Femur (tissue), 1 donor: ENCODE results near the gene CDADC1.

Experiments used
- DNase-seq: peaks from one replicate; pipeline ENCODE4 v3.0.0-alpha.2; 2017

CDADC1 gene

DNA sequence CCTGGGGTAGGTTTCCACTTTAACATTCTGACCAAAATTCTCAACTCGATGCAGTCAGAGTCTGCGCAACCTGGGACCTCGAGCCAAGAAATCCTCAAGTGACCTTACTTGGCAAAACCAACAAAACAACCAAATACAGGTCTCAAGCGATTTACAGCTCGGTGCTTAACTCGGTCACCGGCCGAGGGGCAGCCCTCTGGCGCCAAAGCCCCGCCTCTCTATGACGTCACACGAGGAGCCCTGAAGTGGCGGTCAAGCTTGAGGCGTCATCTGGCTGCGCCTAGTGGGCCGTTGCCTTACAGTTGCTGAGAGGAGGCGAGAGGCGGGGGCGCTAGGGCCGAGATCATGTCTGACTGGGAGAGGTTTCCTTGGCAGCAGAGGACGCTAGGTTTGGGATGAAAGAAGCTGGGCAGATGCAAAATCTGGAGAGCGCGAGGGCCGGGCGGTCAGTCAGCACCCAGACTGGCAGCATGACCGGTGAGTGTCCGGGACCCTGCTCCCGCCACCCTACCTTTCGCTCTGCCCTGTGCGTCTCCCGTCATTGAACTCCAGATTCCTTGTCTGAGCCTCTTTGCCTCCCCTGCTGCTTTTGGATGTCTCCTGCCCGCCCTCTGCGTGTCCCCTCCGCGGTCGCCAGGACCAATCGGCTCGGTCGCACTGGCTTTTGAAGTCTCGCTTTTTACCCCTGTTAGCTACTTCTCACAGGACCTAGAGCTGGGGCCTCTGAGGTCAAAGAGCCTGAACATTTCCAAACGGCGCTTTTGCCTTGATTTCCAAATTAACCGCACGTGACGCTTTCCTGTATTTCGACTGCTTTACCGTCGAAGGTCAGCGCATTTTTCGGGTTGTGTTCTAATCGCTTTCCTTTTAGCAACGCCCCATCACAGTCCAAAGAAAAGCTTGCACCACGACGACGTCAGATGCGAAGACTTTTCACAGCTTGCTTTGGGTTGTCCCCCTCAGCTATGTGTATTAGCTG, at the start of gene CDADC1:
Gene CDADC1 (plus strand): TSS at position 283 of the 979 bp plus-strand sequence. CDS start 113 bp downstream, at position 396.
- peak; percentile 99 for DNase-seq

DNA sequence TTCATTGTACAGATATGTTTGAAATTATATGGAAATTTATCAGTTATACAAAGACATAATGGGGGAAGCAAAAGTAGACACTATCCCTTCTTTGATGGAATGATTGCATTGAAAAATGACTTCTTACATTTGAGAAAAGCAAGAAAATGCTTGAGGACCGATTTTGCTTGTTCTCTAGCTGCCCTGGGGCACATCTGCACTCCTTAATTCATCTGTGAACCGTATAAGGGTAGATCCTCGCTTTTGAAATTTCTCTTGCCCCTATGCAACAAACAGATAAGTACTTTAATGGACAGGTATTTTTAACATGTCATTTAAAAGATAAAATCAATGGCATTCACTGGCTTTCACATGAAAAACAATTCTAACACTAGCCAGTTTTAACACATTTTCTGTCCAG, 41.1 kb upstream of the CDADC1 start:
- DNase-seq: no peak

DNA sequence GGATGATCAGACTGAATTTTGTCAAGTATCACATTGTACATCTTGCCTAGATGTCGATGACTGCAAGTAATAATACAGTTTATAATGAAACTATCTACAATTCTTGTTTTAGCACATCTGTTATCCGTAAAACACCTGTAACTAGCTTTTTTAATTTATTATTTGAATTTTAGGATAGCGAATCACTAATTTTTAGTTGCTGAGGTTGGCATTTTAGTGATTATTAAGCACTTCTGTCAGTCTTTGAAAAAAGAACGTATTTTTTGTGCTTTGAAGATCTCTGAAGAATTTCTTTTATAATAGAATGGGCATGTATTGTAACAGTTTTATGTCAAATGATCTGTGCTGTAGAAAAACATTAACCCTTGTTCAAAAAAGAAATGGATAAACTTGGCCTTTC, 39.1 kb upstream of the CDADC1 start:
- DNase-seq: no peak

GRCh38 chr13:49210114-49210513, 37.6 kb upstream of the CDADC1 start:
- no peak for DNase-seq

DNA sequence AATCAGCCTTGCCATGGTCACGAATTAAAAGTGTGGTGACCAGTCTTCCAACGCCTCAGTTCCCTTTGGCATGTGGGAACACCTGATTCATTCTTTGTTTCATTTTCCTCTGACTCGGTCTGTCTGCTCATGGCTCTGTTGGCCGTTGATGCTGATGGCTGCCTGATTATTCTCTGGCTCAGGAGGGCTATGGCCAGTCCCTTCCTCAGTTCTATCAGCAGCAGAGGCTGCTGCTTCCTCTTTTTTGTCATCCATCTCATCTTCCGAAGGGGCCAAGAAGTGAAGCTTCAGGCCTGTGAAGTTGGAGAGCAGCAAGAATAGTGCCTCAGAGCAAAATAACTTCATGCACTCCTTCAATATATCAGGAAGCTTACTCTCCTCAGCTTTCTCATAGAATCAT, 37.1 kb upstream of the CDADC1 start:
- no peak for DNase-seq

DNA sequence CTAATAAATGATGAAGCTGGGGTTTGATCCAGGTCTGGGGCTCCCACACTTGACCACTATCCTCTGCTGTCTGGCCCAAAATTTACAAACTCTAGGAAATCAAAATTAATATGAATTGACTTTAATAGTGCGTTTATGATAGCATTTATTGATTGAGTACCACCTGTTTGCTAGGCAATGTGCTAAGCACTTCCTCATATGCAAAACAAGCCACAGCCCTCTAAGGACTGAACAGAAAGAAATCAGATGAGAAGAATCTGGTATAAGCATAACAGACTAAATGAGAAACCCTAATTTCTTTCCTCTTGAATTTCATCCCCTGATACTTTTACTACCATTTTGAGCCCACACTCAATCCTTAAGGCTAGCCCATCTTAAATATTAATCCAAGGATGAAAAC, 34.2 kb upstream of the CDADC1 start:
- DNase-seq: no peak

- DNase-seq: no peak
Measured at GRCh38 chr13:49213997-49214916, 33.5 kb upstream of the CDADC1 start.

- peak; percentile 55 for DNase-seq
Measured at GRCh38 chr13:49214917-49215376, 32.8 kb upstream of the CDADC1 start.

GRCh38 chr13:49216334-49216733, 31.4 kb upstream of the CDADC1 start:
- no peak for DNase-seq

GRCh38 chr13:49217962-49218492, 29.7 kb upstream of the CDADC1 start:
- no peak for DNase-seq

- DNase-seq: no peak
Measured at GRCh38 chr13:49218493-49219051, 29.2 kb upstream of the CDADC1 start.

DNA sequence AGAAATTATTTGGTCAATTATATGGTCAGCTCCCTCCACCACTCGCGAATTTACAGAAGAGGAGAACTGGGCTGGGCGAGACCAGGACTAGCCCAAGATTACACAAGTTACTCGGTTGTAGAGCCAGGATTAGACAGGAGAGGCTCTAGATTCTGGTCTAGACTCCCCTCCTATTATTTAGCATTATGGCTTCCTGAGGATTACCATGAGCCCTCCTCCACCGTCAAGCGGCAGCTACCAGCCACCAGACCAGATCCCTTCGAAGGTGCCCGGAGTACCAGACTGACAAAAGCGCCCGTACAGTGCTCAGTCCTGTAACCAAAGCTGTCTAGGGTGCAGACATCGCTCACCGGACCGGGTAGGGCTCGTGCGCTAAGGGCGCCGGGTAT, 28.1 kb upstream of the CDADC1 start:
- no peak for DNase-seq

DNA sequence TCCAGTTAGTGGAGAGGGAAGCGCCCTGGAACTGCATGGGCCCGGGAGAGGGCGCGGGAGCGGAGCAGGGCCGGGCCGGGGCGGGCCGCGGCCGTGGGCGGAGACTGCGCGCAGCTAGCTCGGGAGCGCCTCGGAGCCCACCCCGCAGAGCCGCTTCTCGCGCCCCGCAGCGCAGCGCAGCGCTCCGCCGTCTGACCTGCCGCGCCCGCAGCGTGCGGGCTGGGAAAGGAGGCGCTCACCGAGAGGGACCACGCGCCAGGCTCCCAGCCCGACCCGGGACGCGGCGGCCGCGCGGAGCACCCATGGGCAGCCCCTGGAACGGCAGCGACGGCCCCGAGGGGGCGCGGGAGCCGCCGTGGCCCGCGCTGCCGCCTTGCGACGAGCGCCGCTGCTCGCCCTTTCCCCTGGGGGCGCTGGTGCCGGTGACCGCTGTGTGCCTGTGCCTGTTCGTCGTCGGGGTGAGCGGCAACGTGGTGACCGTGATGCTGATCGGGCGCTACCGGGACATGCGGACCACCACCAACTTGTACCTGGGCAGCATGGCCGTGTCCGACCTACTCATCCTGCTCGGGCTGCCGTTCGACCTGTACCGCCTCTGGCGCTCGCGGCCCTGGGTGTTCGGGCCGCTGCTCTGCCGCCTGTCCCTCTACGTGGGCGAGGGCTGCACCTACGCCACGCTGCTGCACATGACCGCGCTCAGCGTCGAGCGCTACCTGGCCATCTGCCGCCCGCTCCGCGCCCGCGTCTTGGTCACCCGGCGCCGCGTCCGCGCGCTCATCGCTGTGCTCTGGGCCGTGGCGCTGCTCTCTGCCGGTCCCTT, 27.5 kb upstream of the CDADC1 start, which contains the start of gene MLNR:
Gene MLNR (plus strand): TSS at position 303 of the 820 bp plus-strand sequence. CDS start 0 bp downstream, at position 303.
- DNase-seq: peak; percentile 47

- DNase-seq: peak; percentile 33
Measured at GRCh38 chr13:49220856-49221589, 26.7 kb upstream of the CDADC1 start.

DNA sequence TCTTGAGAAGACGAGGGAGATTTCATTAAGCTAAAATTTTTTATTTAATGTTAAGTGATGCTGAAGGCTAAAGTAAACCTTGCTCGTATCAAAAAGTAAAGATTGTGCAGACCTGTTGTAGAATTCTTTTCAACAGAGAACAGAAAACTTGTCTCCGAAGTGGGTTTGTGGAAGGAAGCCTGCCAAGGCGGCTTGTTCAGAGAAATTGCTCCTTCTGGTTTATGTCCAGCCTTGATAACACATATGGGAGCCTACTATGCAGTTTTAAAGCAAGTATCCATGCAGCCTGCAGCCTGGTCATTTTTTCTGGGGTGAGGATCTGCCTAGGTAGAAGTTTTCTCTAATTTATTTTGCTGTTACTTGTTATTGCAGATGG, 26.1 kb upstream of the CDADC1 start:
- no peak for DNase-seq

- no peak for DNase-seq
Measured at GRCh38 chr13:49225223-49226042, 22.3 kb upstream of the CDADC1 start.

DNA sequence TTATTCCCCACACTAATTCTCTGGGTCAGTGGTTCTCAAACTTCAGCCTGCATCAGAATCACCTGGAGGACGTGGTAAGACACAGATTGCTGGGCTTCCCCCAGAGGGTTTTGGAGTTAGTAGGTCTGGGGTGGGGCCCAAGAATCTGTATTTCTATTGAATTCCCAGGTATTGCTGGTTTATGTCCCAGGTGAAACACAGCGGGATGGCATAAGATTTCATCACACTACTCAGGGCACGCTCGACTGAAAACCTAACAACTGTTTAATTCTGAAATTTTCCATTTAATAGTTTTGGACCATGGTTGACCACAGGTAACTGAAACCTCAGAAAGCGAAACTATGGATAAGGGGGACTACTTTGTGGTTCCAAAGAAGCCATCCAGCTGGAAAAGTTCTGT, 21.1 kb upstream of the CDADC1 start:
- no peak for DNase-seq

DNA sequence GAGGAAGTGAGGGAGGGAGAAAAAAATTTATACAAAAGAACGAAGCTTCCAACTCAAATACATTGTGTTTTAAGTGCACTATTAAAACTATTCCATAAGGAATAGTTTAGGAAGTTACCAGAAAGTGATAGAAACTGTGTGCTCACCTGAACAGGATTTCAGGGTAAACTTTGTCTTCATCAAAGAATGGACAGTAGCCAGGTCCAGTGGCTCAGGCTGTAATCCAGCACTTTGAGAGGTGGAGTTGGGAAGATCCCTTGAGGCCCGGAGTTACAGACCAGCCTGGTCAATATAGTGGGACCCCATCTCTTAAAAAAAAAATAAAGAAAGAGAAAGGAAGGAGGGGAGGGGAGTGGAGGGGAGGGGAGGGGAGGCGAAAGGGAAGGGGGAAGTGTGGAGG, 13.0 kb upstream of the CDADC1 start:
- DNase-seq: no peak

DNA sequence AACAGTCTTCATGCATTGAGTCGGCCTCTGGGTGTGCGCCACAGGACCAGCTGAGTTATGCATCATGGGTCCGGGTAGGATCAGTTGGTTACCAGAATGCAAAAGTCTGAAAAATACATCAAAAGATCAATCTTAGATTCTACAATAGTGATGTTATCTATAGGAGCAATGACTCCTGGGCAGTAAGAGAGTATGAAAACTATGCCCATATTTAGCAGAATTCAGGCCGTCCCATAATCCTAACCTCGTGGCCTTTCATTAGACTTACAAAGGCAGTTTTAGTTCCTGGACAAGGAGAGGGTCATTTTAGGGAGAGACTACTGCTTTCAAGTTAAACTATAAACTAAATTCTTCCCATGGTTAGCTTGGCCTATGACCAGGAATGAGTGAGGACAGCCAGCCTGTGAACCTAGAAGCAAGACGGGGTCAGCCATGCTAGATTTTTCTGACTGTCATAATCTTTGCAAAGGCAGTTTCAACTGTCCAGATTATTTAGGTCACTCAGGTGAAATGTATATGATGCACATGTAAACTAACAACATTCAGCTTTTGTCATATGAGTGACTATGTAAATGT, 11.8 kb upstream of the CDADC1 start:
- no peak for DNase-seq

- no peak for DNase-seq
Measured at GRCh38 chr13:49238621-49239020, 9.1 kb upstream of the CDADC1 start.
